Testis (tissue), 2 donors: ENCODE data around the gene RBMX.

Experiments used
- POLR2A ChIP-seq: fragments of 450-650 bp; IDR thresholded peaks from one replicate; pipeline ENCODE4 v1.6.1; 2017; ENCODE audit warnings: antibody characterized with exemption, mild to moderate bottlenecking, moderate library complexity
- TF ChIP-seq, protein P1 (sequence below), 3 experiments: fragments of 450-650 bp in 2 of 3; fragments of 200-600 bp in 1 of 3; sonication (generic) in 1 of 3; IDR thresholded peaks; one replicate each; pipeline ENCODE4 v1.5.1; 2016 to 2019; ENCODE audit warnings: antibody characterized with exemption in 3 of 3, mild to moderate bottlenecking in 2 of 3, moderate library complexity in 1 of 3

GRCh38 chrX:136867096-136867491 lies 13.4 kb downstream of the RBMX start:
- TF ChIP-seq, protein P1, sequence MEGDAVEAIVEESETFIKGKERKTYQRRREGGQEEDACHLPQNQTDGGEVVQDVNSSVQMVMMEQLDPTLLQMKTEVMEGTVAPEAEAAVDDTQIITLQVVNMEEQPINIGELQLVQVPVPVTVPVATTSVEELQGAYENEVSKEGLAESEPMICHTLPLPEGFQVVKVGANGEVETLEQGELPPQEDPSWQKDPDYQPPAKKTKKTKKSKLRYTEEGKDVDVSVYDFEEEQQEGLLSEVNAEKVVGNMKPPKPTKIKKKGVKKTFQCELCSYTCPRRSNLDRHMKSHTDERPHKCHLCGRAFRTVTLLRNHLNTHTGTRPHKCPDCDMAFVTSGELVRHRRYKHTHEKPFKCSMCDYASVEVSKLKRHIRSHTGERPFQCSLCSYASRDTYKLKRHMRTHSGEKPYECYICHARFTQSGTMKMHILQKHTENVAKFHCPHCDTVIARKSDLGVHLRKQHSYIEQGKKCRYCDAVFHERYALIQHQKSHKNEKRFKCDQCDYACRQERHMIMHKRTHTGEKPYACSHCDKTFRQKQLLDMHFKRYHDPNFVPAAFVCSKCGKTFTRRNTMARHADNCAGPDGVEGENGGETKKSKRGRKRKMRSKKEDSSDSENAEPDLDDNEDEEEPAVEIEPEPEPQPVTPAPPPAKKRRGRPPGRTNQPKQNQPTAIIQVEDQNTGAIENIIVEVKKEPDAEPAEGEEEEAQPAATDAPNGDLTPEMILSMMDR (IDR thresholded peaks at IDR 0.05), result no peak
- no peak for TF ChIP-seq POLR2A
